ENCODE measurements around the gene SLC25A41. TPM values are rescaled to one million over a fixed set of nuclear protein-coding genes. Genes with fewer than 3 reads are reported as not detected.

The SLC25A41 gene
- total and polyA plus RNA-seq, 2 of the 13 experiments (the other 11 are each of a cell fraction or from before 2014, with no cell fraction given) = 0.33 to 0.95 TPM

- peak; percentile 78; the same call in 1 of the 2 replicates for TF ChIP-seq HNRNPL (IDR thresholded peaks at IDR 0.05; ENCODE audit: low read depth, low read length)
- TF ChIP-seq CTCF (CRISPR knock-in tag; IDR thresholded peaks at IDR 0.05) = peak; percentile 65
- TF ChIP-seq ZNF687 (CRISPR knock-in tag; IDR thresholded peaks at IDR 0.05) = peak; percentile 33
- no peak for TF ChIP-seq ZNF20 (CRISPR knock-in tag; IDR thresholded peaks at IDR 0.05)
- TF ChIP-seq ZNF740 (CRISPR knock-in tag; IDR thresholded peaks at IDR 0.05) = peak; percentile 58; the same call in 1 of the 2 replicates
- peak; percentile 77 for TF ChIP-seq AGO2 (optimal IDR thresholded peaks at IDR 0.05; ENCODE audit: low read depth, low read length)
- TF ChIP-seq MAZ (IDR thresholded peaks at IDR 0.05; ENCODE audit: borderline replicate concordance, low read depth, low read length) = peak; percentile 62; the same call in 1 of the 2 replicates
- no peak for TF ChIP-seq MAZ (CRISPR knock-in tag; IDR thresholded peaks at IDR 0.05; ENCODE audit: low read depth)
- TF ChIP-seq LCORL (IDR thresholded peaks at IDR 0.05) = no peak
- no peak for TF ChIP-seq LCORL (CRISPR knock-in tag; IDR thresholded peaks at IDR 0.05)
- peak; percentile 2 for TF ChIP-seq SRSF1 (optimal IDR thresholded peaks at IDR 0.05; ENCODE audit: low read depth, low read length)
- 0 out of 2 replicates have a peak, but pooled peaks have one; percentile 9 for TF ChIP-seq STAG1 (CRISPR knock-in tag; IDR thresholded peaks at IDR 0.05)
- peak; percentile 47 for TF ChIP-seq RBFOX2 (IDR thresholded peaks at IDR 0.05; ENCODE audit: low read depth, low read length)
- 0 out of 2 replicates have a peak, but pooled peaks have one; percentile 14 for TF ChIP-seq RAD21 (CRISPR knock-in tag; IDR thresholded peaks at IDR 0.05)
- no peak for TF ChIP-seq ZSCAN25 (CRISPR knock-in tag; IDR thresholded peaks at IDR 0.05)
- peak; percentile 99 for TF ChIP-seq ZBTB33 (CRISPR knock-in tag; IDR thresholded peaks at IDR 0.05)
- TF ChIP-seq ZNF124 (CRISPR knock-in tag; IDR thresholded peaks at IDR 0.05) = no peak
- no peak for TF ChIP-seq TFAP4 (IDR thresholded peaks at IDR 0.05; ENCODE audit: borderline replicate concordance, low read depth)
Measured at GRCh38 chr19:6417713-6418561, 15.6 kb downstream of the SLC25A41 start (continued).

Data from HepG2 (cell line).